Left ventricle myocardium superior (tissue), 1 donor: ENCODE results near the gene CALML6. TPM values are rescaled to one million over a fixed set of nuclear protein-coding genes. Genes with fewer than 3 reads are reported as not detected.
"Not testable (repeated sequence)": the region's sequence is repeated elsewhere in the genome, so short reads cannot be mapped to it uniquely, and the experiment has no call there.

Experiments used
- ATAC-seq: fragments of 200-7000 bp; cut with Tn5 transposase; one replicate; pipeline ENCODE4 v1.9.1; 2020; ENCODE audit warnings: mild to moderate bottlenecking, moderate library complexity
- DNase-seq: peaks from one replicate; pipeline ENCODE4 v3.0.0-alpha.2; 2020
- intact Hi-C: fragments of 100-400 bp; cut with micrococcal nuclease; formaldehyde crosslinking; loops from one replicate; pipeline ENCODE4 v1.11.0; 2022
- long read RNA-seq: library from polyadenylated mRNA; unstranded; transcript quantifications from one replicate; pipeline ENCODE4 v2.0.0, GENCODE V29; 2021
- total RNA-seq: library from RNA; stranded (reverse); fragmentation: NEBNext Ultra II Directional; extraction: Animal tissue kit (Norgen Biotek cat#: 25700); gene quantifications from one replicate; pipeline ENCODE4 v1.2.1, GENCODE V29; 2021
- donor health status: DM: no; HTN: yes; CAD: no; lungs with severe emphysema.

CALML6 gene
- not detected for total RNA-seq
- long read RNA-seq: 0 reads

DNA sequence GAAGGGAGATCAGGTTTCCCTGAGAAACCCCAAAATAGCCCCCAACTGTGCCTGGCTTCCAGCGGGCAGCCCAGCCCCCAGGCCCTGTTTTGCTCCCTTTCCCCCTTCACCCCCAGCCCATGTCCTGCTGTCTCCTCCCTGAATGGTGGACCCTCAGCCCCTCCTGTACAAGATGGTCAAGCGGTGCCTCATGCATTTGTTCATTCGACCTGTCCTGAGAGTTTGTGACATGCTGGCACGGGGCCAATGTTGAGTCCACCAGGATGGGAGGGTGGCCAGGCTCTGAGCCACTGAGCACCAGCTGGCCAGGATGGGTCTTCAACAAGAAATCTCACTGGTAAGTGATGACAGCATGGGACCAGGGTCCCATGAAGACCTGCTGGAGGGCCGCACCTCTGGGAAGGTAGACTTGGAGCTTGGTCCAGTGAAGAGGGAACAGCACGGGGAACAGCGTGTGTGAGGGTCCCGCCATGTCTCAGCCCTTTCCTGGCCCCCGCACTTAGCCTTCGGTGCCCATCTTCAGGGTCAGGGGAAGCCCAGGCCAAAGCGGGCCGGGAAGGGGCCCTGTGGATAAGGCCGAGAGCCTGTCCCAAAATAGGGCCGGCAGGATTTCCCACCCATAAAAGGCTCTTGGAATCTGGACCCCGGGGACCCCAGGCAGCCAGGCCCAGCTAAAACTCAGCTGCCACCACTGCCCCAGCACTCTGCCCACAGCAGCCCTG lies at the start of gene CALML6:
TSS of gene CALML6 (plus strand) at position 290 of the 722 bp plus-strand sequence. CDS start at position 311, 21 bp downstream.
- DNase-seq: peak; percentile 36

DNA sequence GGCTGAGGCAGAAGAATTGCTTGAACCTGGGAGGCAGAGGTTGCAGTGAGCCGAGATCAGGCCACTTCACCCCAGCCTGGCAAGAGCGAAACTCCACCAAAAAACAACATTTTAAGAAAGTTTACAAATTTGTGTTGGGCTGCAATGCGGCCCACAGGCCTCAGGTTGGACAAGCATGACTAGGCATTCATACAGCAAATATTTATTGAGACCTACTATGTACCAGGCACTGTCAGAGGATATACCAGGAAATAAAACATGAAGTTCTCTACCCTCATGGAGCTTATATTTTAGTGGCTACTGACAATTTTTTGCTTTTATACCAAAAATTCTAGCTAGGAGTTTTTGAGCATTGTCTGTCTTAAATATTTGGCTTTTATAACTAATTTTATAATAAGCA lies 47.9 kb upstream of the CALML6 start:
- no peak for ATAC-seq
- intact Hi-C loops: no loop called here
- no peak for DNase-seq

More for the DNA sequence above, at the start of gene CALML6:
- ATAC-seq: no peak
- intact Hi-C loops: no loop called here

- no peak for DNase-seq
- ATAC-seq: no peak
- intact Hi-C loops: no loop called here
These were observed 45.6 kb upstream of the CALML6 start for GRCh38 chr1:1869469-1869868.

- ATAC-seq: no peak
- intact Hi-C loops: no loop called here
These were observed 42.6 kb upstream of the CALML6 start for GRCh38 chr1:1872329-1872994.

GRCh38 chr1:1873186-1873585 lies 41.9 kb upstream of the CALML6 start:
- ATAC-seq (peak; percentile 95), DNase-seq (peak; percentile 84)
- intact Hi-C loops: no loop called here

More at GRCh38 chr1:1872329-1872994, 42.6 kb upstream of the CALML6 start:
- DNase-seq: no peak

DNA sequence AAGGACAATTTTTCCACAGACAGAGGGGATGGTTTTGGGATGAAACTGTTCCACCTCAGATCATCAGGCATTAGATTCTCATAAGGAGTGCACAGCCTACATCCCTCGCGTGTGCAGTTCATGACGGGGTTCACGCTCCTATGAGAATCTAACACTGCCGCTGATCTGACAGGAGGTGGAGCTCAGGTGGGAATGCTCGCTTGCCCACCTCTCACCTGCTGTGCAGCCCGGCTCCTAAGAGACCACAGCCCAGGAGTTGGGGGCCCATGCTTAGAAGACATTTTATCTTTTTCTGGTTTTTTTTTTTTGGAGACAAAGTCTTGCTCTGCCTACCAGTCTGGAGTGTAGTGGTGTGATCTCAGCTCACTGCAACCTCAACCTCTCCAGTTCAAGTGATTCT lies 40.2 kb upstream of the CALML6 start:
- no peak for DNase-seq
- ATAC-seq: no peak
- intact Hi-C loops: no loop called here

- intact Hi-C loops: no loop called here
- DNase-seq (no peak), ATAC-seq (no peak)
These were observed 39.1 kb upstream of the CALML6 start for GRCh38 chr1:1875932-1876331.

DNA sequence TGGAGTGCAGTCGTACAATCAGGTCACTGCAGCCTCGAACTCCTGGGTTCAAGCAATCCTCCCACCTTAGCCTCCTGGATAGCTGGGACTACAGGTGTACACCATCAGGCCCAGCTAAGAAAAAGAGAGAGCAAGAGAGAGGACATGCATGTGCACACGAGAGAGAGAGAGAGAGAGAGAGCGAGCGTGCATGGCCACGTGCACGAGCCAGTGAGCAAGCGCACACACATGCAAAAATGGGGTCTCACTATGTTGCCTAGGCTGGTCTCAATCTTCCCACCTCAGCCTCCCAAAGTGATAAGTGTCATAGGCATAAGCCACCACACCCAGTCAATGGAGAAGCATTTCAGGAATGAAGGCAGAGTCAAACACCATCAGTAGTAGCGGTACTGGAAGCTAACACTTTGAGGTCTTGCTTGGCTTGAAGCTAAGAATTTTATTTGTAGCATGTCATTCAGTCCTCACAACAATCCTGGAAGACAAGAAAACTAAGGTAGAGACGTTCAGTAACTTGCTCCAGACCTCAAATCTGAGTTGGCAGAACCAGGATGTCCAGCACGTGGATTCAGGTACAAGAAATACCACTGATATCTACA lies 38.6 kb upstream of the CALML6 start:
- ATAC-seq (no peak), DNase-seq (no peak)
- intact Hi-C loops: no loop called here

- ATAC-seq: no peak
- intact Hi-C loops: no loop called here
- DNase-seq: no peak
These were observed 37.1 kb upstream of the CALML6 start for GRCh38 chr1:1877865-1878436.

DNA sequence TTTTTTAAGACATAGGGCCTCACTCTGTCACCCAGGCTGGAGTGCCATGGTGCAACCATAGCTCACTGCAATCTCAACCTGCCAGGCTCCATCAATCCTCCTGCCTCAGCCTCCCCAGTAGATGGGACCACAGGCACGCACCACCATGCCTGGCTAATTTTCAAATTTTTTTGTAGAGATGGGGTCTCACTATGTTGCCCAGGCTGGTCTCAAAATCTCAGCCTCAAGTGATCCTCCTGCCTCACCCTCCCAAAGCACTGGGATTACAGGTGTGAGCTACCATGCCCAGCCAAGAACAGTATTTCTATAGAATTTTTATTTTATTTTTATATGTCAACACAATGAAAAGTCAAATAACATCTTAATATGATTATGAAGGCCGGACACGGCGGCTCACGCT lies 35.1 kb upstream of the CALML6 start:
- no peak for ATAC-seq
- DNase-seq: no peak
- intact Hi-C loops: loop anchor here (10.0 kb wide), 1 partner anchor 45 kb away; no protein-coding TSS in a partner anchor

- DNase-seq: no peak
- intact Hi-C loops: loop anchor here (10.0 kb wide), 1 partner anchor 46 kb away; no protein-coding TSS in a partner anchor
- no peak for ATAC-seq
These were observed 34.3 kb upstream of the CALML6 start for GRCh38 chr1:1880617-1881312.

DNA sequence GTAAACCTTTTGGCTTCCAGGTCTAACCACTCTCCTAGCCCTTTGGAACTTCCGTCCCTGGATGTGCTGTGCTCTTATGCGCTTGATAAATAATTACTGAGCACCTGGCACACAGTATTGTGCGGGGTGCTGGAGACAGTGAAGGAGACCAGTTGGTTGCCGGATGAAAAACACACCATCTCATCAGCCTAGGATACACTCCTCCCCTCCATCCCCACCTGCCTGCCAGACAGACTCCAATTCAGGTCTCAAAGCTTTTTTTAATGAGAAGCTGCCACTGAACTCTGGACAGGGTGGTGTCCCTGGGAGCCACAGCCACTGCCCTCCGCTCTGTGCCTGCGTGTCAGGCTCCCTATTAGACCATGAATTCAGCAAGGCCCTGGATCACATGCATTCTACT lies 33.3 kb upstream of the CALML6 start:
- peak; percentile 36 for ATAC-seq
- intact Hi-C loops: loop anchor here (10.0 kb wide), 1 partner anchor 47 kb away; no protein-coding TSS in a partner anchor

GRCh38 chr1:1883092-1883873 lies 31.8 kb upstream of the CALML6 start:
- DNase-seq (no peak), ATAC-seq (peak; percentile 37)
- intact Hi-C loops: loop anchor here (10.0 kb wide), 1 partner anchor 48 kb away; no protein-coding TSS in a partner anchor

More for the DNA sequence above, 33.3 kb upstream of the CALML6 start:
- no peak for DNase-seq

GRCh38 chr1:1883890-1884289 lies 31.2 kb upstream of the CALML6 start:
- intact Hi-C loops: loop anchor here (10.0 kb wide), 1 partner anchor 49 kb away; no protein-coding TSS in a partner anchor
- not testable (repeated sequence) for ATAC-seq, DNase-seq

DNA sequence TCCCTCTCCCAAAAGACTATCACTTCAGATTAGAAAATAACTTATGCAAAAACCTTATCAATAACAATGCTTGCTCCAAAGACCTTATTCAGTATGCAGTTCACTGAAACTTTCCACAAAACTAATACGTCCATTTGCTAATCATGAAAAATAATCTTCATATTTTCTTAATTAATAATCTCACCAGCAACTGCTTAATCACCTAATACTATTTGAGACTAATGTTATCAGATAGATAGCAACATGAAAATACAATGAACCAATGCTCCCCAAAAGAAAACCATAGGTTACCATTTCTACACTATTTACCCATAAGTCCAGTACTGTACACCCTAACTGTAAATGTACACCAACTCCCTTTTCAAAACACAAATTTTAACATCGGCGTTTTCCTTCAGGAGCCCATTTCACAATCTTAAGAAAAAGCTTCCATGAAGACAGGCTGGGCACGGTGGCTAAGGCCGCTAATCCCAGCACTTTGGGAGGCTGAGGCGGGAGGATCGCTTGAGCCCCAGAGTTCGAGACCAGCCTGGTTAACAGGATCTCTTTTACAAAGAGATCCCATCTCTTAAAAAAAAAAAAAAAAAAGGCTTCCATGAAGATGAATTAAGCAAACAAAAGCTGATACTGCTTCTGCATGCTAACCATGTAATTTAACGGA lies 25.8 kb upstream of the CALML6 start:
- no peak for ATAC-seq
- no peak for DNase-seq
- intact Hi-C loops: loop anchor here (10.0 kb wide), 1 partner anchor 54 kb away; no protein-coding TSS in a partner anchor

- ATAC-seq (peak; percentile 4), DNase-seq (peak; percentile 83)
- intact Hi-C loops: loop anchor here (10.0 kb wide), 2 partner anchors 55 to 115 kb away; partner anchors contain the start of gene NADK
These were observed 25.1 kb upstream of the CALML6 start for GRCh38 chr1:1889847-1890505.
